ENCODE data around the gene PKD2L2.
A peak's percentile ranks its signal among the peaks of the same experiment; 100 is the strongest.
"Not testable (repeated sequence)": the region's sequence is repeated elsewhere in the genome, so short reads cannot be mapped to it uniquely, and the experiment has no call there.

The PKD2L2 gene

GRCh38 chr5:137888863-137889759, at the start of gene PKD2L2:
PKD2L2 (plus strand) TSS chr5:137889457; CDS start chr5:137889492, 35 bp downstream.
- DNase-seq (ENCODE audit: low read depth): peak; percentile 81

DNA sequence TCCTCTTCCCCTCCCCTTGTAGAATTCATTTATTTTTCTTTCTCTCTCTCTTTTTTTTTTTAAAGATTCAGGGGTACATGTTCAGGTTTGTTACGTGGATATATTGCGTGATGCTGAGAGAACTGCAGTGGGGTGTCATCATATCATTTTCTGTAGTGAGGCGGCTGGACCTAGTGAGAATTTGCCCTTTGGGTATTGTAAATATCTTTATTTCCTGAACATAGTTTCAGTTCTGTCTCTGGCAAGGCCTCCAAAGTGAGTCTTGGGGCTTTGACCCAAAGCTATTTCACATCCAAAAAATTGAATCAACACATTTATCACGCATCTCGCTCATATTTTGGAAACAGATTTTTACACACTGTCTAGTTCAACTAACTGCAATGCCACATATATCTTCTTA, 47.0 kb upstream of the PKD2L2 start:
- no peak for DNase-seq (ENCODE audit: low read depth)

DNA sequence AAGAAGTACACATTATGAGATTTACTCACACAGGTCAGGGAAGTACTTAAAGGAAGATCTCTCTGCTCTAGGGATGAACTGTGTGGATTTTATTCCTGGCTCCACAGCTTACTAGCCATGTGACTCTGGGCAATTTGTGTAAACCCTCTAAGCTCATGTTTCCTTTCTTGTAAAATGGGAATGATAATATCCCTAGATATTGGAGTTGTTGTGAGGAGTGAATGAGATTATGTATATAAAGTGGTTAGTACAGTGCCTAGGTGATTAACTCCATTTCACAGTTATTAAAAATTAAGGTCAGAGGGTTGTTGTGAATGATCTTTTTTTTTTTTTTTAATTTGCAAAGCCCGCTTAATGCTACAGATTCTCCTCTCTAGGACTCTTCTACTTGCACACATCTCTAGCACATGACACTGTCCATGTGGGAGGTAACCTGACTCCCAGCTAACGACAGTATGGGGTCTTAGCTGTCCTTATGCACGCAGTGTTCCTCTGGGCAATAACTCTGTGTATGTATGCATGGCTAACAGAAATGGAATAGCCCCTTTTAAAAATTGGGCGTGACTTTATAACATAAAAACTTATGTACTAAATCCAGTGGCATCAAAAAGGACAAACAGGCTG, 45.5 kb upstream of the PKD2L2 start:
- no peak for DNase-seq (ENCODE audit: low read depth)

- DNase-seq (ENCODE audit: low read depth): no peak
These were observed 43.8 kb upstream of the PKD2L2 start for GRCh38 chr5:137845472-137845871.

- no peak for DNase-seq (ENCODE audit: low read depth)
These were observed 41.6 kb upstream of the PKD2L2 start for GRCh38 chr5:137847687-137848086.

DNA sequence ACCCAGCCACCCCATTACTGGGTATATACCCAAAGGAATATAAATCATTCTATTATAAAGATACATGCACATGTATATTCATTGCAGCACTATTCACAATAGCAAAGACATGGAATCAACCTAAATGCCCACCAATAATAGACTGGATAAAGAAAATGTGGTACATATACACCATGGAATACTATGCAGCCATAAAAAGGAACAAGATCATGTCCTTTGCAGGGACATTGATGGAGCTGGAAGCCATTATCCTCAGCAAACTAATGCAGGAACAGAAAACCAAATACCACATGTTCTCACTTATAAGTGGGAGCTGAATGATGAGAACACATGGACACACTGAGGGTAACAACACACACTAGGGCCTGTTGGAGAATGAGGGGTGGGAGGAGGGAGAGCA, 36.1 kb upstream of the PKD2L2 start:
- DNase-seq (ENCODE audit: low read depth): not testable (repeated sequence)

DNA sequence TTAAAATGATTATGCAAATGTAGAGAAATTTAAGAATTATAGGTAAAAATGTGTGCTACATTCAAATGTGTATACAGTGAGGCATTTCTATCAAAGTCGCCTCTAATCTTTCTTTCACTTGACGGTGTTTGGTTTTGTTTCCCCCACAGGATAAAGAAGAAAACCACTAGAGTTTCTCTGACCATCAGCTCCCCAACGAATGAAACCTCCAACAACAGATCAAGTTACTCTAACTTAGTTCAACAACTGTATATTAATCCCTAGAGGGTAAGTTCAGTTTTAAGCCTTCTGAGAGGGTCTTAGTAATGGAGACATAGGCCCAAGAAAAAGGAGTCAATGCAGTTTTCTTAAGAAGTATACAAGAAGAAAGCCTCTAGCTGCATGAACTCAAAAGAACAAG, 33.1 kb upstream of the PKD2L2 start:
- DNase-seq (ENCODE audit: low read depth): no peak

DNA sequence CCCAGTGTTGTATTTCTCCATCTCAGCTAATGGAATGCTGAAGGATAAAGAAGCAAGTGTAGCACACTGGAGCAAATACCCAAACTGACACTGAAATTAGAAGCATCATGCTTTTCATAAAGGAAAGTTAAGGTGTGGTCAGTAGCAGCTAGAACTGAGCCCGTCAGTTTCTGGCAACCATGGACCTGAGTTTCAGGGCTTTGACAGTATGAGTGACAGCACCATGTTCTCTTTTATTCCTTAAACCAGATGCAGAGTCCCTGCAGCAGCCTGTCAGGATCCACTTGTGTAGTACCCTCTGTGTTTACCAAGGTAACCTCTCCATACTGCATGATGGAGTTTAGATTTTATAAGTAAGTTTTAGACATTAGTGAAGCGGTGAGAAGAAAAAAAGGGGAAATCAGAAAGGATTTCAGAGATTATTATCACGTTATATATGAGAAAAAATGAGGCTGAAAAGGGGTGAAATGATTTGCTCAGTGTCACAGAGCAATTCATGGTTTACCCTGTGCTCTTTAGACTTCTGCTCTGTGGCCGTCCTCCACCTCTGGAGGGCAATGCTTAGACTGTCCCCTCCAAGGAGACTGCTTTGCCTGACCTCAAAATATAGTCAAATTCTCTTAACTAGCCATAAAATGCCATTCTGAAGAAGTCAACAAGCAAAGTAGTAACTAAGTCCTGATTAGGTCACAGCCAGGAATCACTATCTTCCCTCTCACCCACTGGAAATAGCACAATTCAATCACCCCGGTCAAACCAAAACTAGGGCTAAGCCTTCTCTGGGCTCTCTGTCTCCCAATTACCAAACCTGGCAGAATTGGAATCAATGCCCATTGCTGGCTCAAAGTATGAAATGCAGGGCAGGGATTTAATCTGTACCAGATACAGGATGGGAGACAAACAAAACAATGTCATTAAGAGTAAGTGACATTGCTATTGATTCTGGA, 32.1 kb upstream of the PKD2L2 start:
- DNase-seq (ENCODE audit: low read depth): no peak

GRCh38 chr5:137858223-137858916, 30.9 kb upstream of the PKD2L2 start:
- DNase-seq (ENCODE audit: low read depth): no peak

GRCh38 chr5:137858954-137859353, 30.3 kb upstream of the PKD2L2 start:
- no peak for DNase-seq (ENCODE audit: low read depth)

DNA sequence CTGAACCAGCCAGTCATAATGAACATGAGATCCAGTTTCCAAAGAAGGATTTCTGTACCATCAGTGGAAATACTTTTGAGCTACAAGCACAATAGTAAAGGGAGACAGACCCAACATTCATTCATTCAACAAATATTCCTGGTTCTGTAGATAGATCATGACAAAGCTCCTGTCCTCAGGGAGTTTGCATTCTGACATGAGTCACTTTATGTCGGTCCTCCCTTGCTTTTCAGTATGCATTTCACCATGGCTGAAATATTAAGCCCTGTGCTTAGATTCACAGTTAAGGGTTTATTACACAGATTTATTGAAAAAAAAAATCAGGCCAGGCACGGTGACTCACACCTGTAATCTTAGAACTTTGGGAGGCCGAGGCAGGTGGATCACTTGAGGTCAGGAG, 27.0 kb upstream of the PKD2L2 start:
- no peak for DNase-seq (ENCODE audit: low read depth)

DNA sequence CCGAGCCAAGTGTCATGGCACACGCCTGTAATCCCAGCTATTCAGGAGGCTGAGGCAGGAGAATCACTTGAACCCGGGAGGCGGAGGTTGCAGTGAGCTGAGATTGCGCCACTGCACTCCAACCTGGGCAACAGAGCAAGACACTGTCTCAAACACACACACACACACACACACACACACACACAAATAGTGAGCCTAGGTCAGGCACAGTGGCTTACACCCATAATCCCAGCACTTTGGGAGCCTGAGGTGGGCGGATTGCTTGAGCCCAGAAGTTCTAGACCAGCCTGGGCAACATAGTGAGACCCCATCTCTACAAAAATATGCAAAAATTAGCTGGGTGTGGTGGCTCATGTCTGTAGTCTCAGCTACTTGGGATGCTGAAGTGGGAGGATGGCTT, 25.6 kb upstream of the PKD2L2 start:
- not testable (repeated sequence) for DNase-seq (ENCODE audit: low read depth)

DNA sequence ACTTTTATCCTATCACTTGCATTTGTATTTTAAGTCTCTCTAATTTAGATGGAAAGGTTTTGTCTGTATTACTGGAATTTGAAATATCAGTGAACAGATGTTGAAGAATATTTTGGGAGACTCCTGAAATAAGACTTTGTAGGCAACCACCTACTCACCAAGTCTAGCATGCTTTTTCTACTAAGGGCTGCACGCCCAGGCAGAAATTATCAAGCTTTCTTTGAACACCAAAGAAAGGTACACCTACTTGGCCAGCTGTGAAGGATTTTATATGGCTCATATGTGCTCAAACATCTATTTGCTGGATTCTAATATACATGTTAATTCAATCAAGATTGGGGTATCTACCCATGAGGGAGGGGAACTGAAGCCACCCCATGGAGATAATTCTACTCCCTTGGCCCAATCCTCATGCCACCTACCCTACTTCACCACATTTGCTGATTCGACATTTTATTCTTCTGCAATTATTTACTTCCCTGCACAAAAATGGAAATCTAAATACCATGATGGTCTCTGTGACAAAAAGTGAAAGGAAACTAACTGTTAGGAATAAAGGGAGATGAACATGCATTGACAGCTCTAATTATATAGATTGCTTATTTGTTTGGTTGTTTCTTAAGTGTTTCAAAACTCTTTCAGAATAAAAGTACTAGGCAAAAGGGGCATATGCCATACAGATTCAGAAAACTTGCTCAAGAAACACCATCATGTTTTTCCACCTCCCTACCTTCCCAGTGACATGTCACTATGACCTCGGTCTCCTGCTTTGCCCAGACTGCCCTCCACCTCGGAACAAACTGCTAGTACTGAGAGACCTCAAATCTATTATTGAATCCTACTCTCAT, 22.5 kb upstream of the PKD2L2 start:
- DNase-seq (ENCODE audit: low read depth): no peak

DNA sequence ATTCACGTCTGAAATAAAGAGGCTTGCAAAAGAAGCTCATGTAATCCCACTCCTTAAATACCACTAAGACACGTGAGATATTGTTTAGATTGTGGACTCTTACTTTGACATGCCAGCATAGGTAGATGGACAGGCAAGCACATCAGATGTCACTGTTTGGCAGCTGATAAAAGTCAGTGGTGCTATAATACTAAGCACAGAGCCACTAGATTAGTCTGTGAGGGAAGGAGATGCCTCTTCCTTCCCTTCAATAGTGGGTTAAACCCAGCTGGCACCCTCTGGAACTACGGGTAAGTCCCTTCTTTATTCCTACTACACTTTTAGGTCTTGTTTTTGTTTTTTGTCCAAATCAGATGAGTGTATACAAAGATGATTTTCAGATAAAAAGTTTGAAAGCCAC, 21.6 kb upstream of the PKD2L2 start, which contains the start of gene MYOT:
Gene MYOT (plus strand): TSS at position 197 of the 400 bp plus-strand sequence. CDS start 2,792 bp downstream, outside the sequence.
- DNase-seq (ENCODE audit: low read depth): no peak

DNA sequence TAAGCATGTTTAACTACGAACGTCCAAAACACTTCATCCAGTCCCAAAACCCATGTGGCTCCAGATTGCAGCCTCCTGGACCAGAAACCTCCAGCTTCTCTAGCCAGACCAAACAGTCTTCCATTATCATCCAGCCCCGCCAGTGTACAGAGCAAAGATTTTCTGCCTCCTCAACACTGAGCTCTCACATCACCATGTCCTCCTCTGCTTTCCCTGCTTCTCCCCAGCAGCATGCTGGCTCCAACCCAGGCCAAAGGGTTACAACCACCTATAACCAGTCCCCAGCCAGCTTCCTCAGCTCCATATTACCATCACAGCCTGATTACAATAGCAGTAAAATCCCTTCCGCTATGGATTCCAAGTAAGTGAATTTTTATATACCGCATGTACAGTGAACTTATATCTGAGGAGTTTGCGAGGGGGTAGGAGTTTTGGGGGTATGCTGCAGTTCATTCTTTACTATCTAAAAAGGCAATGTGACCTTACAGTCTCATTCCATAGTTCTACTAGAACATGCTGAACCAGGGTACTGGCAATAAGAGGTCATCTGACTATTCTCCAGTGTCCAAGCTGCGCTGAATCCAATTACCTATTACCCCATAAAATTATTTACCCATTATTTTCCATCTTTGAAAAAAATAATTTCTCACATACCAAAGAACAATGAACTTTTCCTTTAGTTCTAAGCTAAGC, 18.5 kb upstream of the PKD2L2 start:
- DNase-seq (ENCODE audit: low read depth): no peak

DNA sequence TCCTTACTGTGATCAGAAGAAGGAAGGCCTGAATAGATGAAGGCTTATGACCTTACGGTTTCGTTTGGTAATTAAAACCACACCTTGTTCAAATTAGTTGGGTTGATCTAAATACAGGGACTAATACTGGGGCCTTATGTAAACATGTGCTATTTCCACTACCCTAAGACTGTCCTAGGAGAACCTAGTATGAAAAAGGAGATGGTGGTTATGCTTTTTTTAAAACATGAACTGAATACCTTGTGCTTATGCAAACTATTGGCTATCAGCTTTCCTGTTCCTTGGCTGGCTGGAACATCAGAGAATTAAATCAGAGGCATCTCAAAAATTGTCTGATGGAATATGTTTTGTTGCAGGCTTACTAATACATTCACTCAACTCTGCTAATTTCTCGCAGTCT, 17.7 kb upstream of the PKD2L2 start:
- DNase-seq (ENCODE audit: low read depth): no peak

DNA sequence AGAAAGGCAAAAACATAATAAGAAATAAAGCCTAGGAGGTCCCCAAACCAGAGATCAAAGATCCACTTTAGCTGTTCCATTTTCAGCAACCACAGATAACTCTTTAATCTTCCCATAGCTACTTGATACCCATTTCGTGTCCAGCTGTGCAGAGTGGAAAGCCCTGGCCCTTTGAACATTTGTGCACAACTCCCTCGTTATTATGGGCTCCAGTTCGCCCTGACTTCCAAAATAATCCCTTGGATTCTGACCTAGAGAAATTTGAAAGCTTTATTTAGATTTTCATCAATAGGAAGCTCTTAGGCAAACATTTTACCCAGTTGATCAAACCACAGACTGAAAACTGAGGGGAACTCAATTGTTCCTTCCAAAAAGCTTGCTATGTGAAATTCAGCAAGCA, 16.8 kb upstream of the PKD2L2 start:
- no peak for DNase-seq (ENCODE audit: low read depth)

DNA sequence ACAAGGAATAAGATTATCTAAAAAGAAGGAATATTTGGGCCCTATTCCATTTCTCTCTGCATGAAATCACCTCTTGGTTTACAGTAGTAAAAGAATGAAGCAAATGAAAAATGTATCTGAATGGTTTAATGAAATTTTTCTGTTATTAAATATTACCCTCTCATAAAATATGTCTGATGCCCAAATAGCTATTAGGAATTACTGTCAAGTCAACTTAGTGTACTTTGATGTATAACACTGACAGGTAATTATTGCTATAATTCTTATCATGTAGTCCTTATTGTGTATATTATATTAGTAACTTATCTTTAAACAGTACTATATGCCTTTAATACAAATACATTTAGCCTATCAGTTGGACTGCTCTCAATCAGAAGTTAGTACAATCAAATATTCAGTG, 13.2 kb upstream of the PKD2L2 start:
- no peak for DNase-seq (ENCODE audit: low read depth)

DNA sequence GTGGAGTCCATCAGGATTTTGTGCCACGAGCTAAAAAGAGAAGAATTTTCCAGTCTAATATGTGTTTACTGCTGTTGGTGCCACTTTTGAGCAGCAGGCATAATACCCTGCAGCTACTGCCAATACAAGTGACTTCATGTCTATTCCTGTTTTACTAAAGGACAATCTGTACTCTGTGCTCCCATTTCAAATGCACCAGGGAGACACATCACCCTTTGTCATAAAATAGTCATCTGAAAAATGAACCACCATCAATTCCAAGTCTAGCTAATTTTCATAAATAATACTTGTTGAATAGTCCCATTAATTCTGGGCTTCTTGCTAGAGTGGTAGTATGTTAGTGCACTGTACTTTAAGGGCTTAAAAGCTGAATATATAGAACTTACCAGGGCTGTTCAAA, 8.9 kb upstream of the PKD2L2 start:
- no peak for DNase-seq (ENCODE audit: low read depth)

DNA sequence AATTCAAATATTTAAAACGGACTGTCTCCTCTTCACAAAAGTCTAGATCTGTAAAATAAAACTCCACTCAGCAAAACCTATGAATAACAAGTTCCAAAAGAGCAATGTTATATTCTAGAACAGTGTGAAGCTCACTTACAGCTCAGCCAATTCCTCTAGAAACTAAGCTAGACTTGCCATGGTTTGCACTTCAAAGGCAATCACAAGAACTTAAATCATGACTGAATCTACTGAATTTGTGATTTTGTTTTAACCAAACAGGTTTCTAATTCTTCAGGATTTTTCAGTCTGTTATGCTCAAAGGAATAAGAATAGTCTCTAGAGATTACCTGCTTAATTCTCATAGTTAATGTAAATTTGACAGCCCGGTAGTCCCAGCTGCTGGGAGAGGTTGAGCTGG, 1.4 kb upstream of the PKD2L2 start:
- no peak for DNase-seq (ENCODE audit: low read depth)
